Activated CD4-positive, alpha-beta T cell treated with anti-CD3 and anti-CD28 coated beads, Interleukin-2, Interleukin-6, amounts not matched to agents 100 ng/mL and 50 ng/mL, durations not matched to agents 16 hours and 8 hours (primary cell): ENCODE results near the gene ATP13A3.
"Not testable (repeated sequence)": the region's sequence is repeated elsewhere in the genome, so short reads cannot be mapped to it uniquely, and the experiment has no call there.

ENCODE experiments used
- DNase-seq: peaks from one replicate; pipeline ENCODE4 v3.0.0-alpha.2; 2020

The ATP13A3 gene

GRCh38 chr3:194497799-194498575 is 11.2 kb upstream of the ATP13A3 start:
- no peak for DNase-seq

- DNase-seq = no peak
Observed at GRCh38 chr3:194496217-194496919, 9.6 kb upstream of the ATP13A3 start.

- DNase-seq = no peak
Observed at GRCh38 chr3:194494951-194495374, 8.2 kb upstream of the ATP13A3 start.

- not testable (repeated sequence) for DNase-seq
Observed at GRCh38 chr3:194493995-194494927, 7.5 kb upstream of the ATP13A3 start.

- DNase-seq = no peak
Observed at GRCh38 chr3:194492001-194492400, 5.2 kb upstream of the ATP13A3 start.

GRCh38 chr3:194489736-194490612 is 3.2 kb upstream of the ATP13A3 start:
- DNase-seq = peak; percentile 72

GRCh38 chr3:194488055-194488742 is 1.4 kb upstream of the ATP13A3 start:
- DNase-seq = peak; percentile 57

GRCh38 chr3:194487289-194488054 is 670 bp upstream of the ATP13A3 start:
- peak; percentile 50 for DNase-seq

GRCh38 chr3:194485881-194486539 is 792 bp downstream of the ATP13A3 start:
- DNase-seq = peak; percentile 45

GRCh38 chr3:194485468-194485880 is 1.3 kb downstream of the ATP13A3 start:
- peak; percentile 32 for DNase-seq

GRCh38 chr3:194484614-194485013 is 2.2 kb downstream of the ATP13A3 start:
- DNase-seq = no peak

GRCh38 chr3:194483850-194484249 is 3.0 kb downstream of the ATP13A3 start:
- DNase-seq = no peak

- DNase-seq = not testable (repeated sequence)
Observed at GRCh38 chr3:194482830-194483229, 4.0 kb downstream of the ATP13A3 start.

GRCh38 chr3:194482196-194482593 is 4.6 kb downstream of the ATP13A3 start:
- no peak for DNase-seq

- DNase-seq = no peak
Observed at GRCh38 chr3:194481525-194482195, 5.1 kb downstream of the ATP13A3 start.

GRCh38 chr3:194481103-194481502 is 5.7 kb downstream of the ATP13A3 start:
- no peak for DNase-seq

- DNase-seq = no peak
Observed at GRCh38 chr3:194476784-194477183, 10.0 kb downstream of the ATP13A3 start.

GRCh38 chr3:194475978-194476377 is 10.8 kb downstream of the ATP13A3 start:
- no peak for DNase-seq

GRCh38 chr3:194475138-194475932 is 11.5 kb downstream of the ATP13A3 start:
- DNase-seq = no peak
